Activated T-helper 17 cell treated with anti-CD3 and anti-CD28 coated beads, Interleukin-2, amount 50 U/mL, for 72 hours (primary cell): Measurements from ENCODE around the gene ZNRD2. TPM values are rescaled to one million over a fixed set of nuclear protein-coding genes. Genes with fewer than 3 reads are reported as not detected.

Experiments
- ATAC-seq: fragments of 150-1000 bp; cut with Tn5 transposase; replicated peaks from 2 replicates; pipeline ENCODE4 v1.10.0; 2021; ENCODE audit warnings: mild to moderate bottlenecking, moderate library complexity
- H3K27ac Mint-ChIP-seq: one replicate; pipeline ENCODE4 v1.8.0; 2022; ENCODE audit warnings: mixed read lengths
- H3K27me3 Mint-ChIP-seq: one replicate; pipeline ENCODE4 v1.8.0; 2022; ENCODE audit warnings: mixed read lengths
- H3K36me3 Mint-ChIP-seq: one replicate; pipeline ENCODE4 v1.8.0; 2022; ENCODE audit warnings: low read depth, mild to moderate bottlenecking, mixed read lengths
- H3K4me1 Mint-ChIP-seq: one replicate; pipeline ENCODE4 v1.8.0; 2022; ENCODE audit warnings: mixed read lengths
- H3K4me3 Mint-ChIP-seq: one replicate; pipeline ENCODE4 v1.8.0; 2022; ENCODE audit warnings: mild to moderate bottlenecking, mixed read lengths
- H3K9me3 Mint-ChIP-seq: one replicate; pipeline ENCODE4 v1.8.0; 2022; ENCODE audit warnings: mixed read lengths
- total RNA-seq, 2 donors: library from RNA; stranded (reverse); gene quantifications; one replicate each; pipeline ENCODE4 v1.2.3, GENCODE V29; 2022

Gene ZNRD2
- total RNA-seq, 2 donors from 2014 or later: 30.3 to 49.4 TPM

- H3K27ac Mint-ChIP-seq: no peak overlapping the region
Measured at GRCh38 chr11:65580031-65580692, 9.9 kb downstream of the ZNRD2 start.

GRCh38 chr11:65580756-65581155, 10.5 kb downstream of the ZNRD2 start:
- Mint-ChIP-seq H3K4me3 (no peak overlapping the region), H3K27me3 (no peaks in the 10 kb centered on the region), H3K4me1 (peaks cover 9% of the 10 kb centered on the region), H3K9me3 (no peaks in the 10 kb centered on the region), H3K36me3 (peaks cover 89% of the 10 kb centered on the region), H3K27ac (no peak overlapping the region)
- no peak for ATAC-seq

More at GRCh38 chr11:65580031-65580692, 9.9 kb downstream of the ZNRD2 start:
- no peak overlapping the region for H3K4me3 Mint-ChIP-seq
- no peaks in the 10 kb centered on the region for H3K9me3 Mint-ChIP-seq
- no peak for ATAC-seq
- no peaks in the 10 kb centered on the region for H3K27me3 Mint-ChIP-seq
- peaks cover 90% of the 10 kb centered on the region for H3K36me3 Mint-ChIP-seq
- H3K4me1 Mint-ChIP-seq: peaks cover 13% of the 10 kb centered on the region

GRCh38 chr11:65581928-65582327, 11.7 kb downstream of the ZNRD2 start:
- no peak for ATAC-seq
- Mint-ChIP-seq H3K9me3 (no peaks in the 10 kb centered on the region), H3K4me3 (no peak overlapping the region), H3K27ac (peak overlapping the region; percentile 82), H3K27me3 (no peaks in the 10 kb centered on the region), H3K4me1 (peaks cover 17% of the 10 kb centered on the region), H3K36me3 (peaks cover 93% of the 10 kb centered on the region)

GRCh38 chr11:65583589-65583988, 13.3 kb downstream of the ZNRD2 start:
- no peak for ATAC-seq
- Mint-ChIP-seq H3K9me3 (no peaks in the 10 kb centered on the region), H3K27ac (peak overlapping the region; percentile 82), H3K36me3 (peaks cover 93% of the 10 kb centered on the region), H3K4me1 (peaks cover 22% of the 10 kb centered on the region), H3K4me3 (no peak overlapping the region), H3K27me3 (no peaks in the 10 kb centered on the region)

DNA sequence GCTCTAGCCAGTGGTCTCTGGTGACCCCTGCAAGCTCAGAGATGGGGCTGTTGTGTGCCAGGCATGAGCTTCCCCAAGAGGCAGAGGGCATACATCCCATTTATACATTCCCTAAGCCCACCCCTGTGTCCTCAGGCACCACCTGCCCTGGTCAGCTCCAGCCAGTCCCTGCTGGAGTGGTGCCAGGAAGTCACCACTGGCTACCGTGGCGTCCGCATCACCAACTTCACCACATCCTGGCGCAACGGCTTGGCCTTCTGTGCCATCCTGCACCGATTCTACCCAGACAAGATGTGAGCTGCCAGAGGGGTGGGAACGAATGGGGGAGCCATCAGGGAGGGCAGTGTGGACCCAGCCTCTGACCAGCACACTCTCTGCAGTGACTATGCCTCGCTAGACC, 13.8 kb downstream of the ZNRD2 start:
- Mint-ChIP-seq H3K36me3 (peaks cover 93% of the 10 kb centered on the region), H3K27me3 (no peaks in the 10 kb centered on the region), H3K4me3 (no peak overlapping the region), H3K9me3 (no peaks in the 10 kb centered on the region), H3K4me1 (peaks cover 21% of the 10 kb centered on the region), H3K27ac (peak overlapping the region; percentile 65)
- no peak for ATAC-seq

DNA sequence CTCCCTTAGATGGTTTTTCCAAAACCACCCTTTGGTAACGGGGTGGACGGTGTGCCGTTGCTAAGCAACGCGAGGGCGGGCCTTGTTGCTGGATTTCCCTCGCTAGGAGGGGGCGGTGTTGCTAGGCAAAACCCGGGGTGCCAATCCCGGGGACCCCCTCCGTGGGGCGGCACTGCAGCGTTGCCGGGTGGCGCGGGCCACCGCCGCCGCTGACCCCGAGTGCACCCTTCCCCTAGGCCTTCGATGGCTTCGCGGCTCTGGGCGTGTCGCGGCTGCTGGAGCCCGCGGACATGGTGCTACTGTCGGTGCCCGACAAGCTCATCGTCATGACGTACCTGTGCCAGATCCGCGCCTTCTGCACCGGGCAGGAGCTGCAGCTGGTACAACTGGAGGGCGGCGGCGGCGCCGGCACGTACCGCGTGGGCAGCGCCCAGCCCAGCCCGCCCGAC, 14.5 kb downstream of the ZNRD2 start:
- H3K27ac Mint-ChIP-seq: no peak overlapping the region
- H3K27me3 Mint-ChIP-seq: no peaks in the 10 kb centered on the region
- H3K4me3 Mint-ChIP-seq: no peak overlapping the region
- H3K4me1 Mint-ChIP-seq: peaks cover 21% of the 10 kb centered on the region
- ATAC-seq: no peak
- H3K36me3 Mint-ChIP-seq: peaks cover 91% of the 10 kb centered on the region
- no peaks in the 10 kb centered on the region for H3K9me3 Mint-ChIP-seq

GRCh38 chr11:65585396-65586246, 15.3 kb downstream of the ZNRD2 start:
- peak overlapping the region; percentile 36 for H3K27ac Mint-ChIP-seq
- peaks cover 91% of the 10 kb centered on the region for H3K36me3 Mint-ChIP-seq
- ATAC-seq: no peak
- no peaks in the 10 kb centered on the region for H3K9me3 Mint-ChIP-seq
- H3K4me3 Mint-ChIP-seq: peak overlapping the region; percentile 86
- no peaks in the 10 kb centered on the region for H3K27me3 Mint-ChIP-seq
- H3K4me1 Mint-ChIP-seq: peaks cover 21% of the 10 kb centered on the region

DNA sequence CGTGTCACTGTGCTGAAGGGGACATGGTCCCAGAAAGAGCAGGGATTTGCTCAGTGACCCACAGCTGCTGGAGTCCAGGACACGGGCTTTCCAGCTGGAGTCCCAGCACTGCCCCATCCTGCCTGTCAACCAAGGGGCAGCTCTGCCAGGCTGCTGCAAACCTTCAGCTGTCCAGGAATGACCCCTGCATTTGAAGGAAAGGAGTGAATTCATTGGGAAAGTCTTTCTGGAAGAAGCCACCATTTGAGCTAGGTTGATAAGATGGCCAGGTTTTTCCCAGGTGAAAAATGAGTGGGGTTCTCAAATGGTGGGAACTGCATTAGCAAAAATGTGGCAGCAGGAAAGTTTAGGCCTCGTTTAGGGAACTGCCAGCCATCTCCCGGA, 16.0 kb downstream of the ZNRD2 start:
- Mint-ChIP-seq H3K27ac (peak overlapping the region; percentile 36), H3K36me3 (peaks cover 90% of the 10 kb centered on the region), H3K27me3 (no peaks in the 10 kb centered on the region), H3K9me3 (no peaks in the 10 kb centered on the region), H3K4me3 (peak overlapping the region; percentile 86), H3K4me1 (peaks cover 21% of the 10 kb centered on the region)
- no peak for ATAC-seq

DNA sequence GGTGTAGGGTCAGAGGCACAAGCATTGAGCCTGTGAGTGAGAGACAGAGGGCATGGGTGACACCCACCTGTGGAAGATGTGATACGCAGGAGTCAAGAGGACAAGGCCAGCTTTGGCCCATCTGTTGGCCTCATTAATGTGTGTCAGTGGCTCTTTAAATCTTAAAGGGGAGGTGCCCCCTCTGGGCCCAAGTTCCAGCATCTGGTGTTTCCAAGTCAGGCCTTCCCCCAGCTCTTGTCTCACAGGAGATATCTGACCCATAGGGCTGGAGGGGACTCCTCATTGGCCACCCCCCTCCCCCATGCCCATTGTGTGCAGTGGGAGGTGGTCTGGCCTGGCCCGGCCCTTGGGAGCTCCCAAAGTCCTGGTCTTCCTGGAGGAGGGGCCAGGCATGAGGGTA, 16.4 kb downstream of the ZNRD2 start:
- ATAC-seq: no peak
- H3K27me3 Mint-ChIP-seq: no peaks in the 10 kb centered on the region
- H3K4me3 Mint-ChIP-seq: peak overlapping the region; percentile 86
- no peaks in the 10 kb centered on the region for H3K9me3 Mint-ChIP-seq
- peaks cover 21% of the 10 kb centered on the region for H3K4me1 Mint-ChIP-seq
- H3K36me3 Mint-ChIP-seq: peaks cover 90% of the 10 kb centered on the region
- peak overlapping the region; percentile 36 for H3K27ac Mint-ChIP-seq

- peaks cover 80% of the 10 kb centered on the region for H3K36me3 Mint-ChIP-seq
Measured at GRCh38 chr11:65588199-65589054, 18.1 kb downstream of the ZNRD2 start.

DNA sequence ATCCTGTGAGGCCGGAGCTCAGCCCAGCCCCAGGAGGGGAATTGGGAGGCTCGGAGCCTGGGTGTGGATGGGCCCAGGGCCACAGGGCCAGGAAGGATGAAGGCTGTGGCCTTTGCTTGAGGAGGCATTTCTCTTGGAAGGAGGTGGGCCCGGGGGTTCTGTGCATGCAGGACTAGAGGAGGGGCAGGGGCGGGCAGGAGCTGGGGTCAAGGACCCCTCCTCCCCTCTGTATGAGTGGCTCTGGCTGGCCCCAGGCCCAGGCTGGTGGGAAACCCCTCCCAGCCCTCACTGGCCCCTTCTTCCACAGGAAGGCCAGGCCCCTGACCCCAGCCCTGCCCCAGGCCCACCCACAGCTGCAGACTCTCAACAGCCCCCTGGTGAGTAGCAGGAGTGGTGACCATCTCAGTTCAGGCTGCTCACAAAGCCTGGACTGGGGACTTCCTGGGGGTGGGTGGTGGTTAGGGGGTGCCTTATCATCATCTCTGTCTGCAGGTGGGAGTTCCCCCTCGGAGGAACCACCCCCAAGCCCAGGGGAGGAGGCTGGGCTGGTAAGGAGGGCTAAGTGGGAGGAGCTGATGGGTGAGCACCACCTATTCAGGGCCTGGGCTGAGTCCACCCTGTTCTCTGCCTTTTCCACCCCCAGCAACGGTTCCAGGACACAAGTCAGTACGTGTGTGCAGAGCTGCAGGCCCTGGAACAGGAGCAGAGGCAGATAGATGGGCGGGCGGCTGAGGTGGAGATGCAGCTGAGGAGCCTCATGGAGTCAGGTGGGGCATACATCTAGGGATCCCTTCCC, 19.4 kb downstream of the ZNRD2 start:
- ATAC-seq: no peak
- H3K27me3 Mint-ChIP-seq: no peaks in the 10 kb centered on the region
- H3K4me1 Mint-ChIP-seq: peaks cover 21% of the 10 kb centered on the region
- no peaks in the 10 kb centered on the region for H3K9me3 Mint-ChIP-seq
- H3K36me3 Mint-ChIP-seq: peaks cover 76% of the 10 kb centered on the region
- H3K27ac Mint-ChIP-seq: no peak overlapping the region
- peak overlapping the region; percentile 86 for H3K4me3 Mint-ChIP-seq

More at GRCh38 chr11:65588199-65589054, 18.1 kb downstream of the ZNRD2 start:
- Mint-ChIP-seq H3K9me3 (no peaks in the 10 kb centered on the region), H3K4me3 (peak overlapping the region; percentile 86), H3K27ac (peak overlapping the region; percentile 94), H3K27me3 (no peaks in the 10 kb centered on the region), H3K4me1 (peaks cover 21% of the 10 kb centered on the region)
- ATAC-seq: peak; percentile 91

- H3K27ac Mint-ChIP-seq: no peak overlapping the region
- H3K36me3 Mint-ChIP-seq: peaks cover 76% of the 10 kb centered on the region
- H3K4me1 Mint-ChIP-seq: peaks cover 26% of the 10 kb centered on the region
- no peaks in the 10 kb centered on the region for H3K9me3 Mint-ChIP-seq
- no peak for ATAC-seq
- H3K4me3 Mint-ChIP-seq: no peak overlapping the region
- H3K27me3 Mint-ChIP-seq: no peaks in the 10 kb centered on the region
Measured at GRCh38 chr11:65590240-65590738, 20.0 kb downstream of the ZNRD2 start.

DNA sequence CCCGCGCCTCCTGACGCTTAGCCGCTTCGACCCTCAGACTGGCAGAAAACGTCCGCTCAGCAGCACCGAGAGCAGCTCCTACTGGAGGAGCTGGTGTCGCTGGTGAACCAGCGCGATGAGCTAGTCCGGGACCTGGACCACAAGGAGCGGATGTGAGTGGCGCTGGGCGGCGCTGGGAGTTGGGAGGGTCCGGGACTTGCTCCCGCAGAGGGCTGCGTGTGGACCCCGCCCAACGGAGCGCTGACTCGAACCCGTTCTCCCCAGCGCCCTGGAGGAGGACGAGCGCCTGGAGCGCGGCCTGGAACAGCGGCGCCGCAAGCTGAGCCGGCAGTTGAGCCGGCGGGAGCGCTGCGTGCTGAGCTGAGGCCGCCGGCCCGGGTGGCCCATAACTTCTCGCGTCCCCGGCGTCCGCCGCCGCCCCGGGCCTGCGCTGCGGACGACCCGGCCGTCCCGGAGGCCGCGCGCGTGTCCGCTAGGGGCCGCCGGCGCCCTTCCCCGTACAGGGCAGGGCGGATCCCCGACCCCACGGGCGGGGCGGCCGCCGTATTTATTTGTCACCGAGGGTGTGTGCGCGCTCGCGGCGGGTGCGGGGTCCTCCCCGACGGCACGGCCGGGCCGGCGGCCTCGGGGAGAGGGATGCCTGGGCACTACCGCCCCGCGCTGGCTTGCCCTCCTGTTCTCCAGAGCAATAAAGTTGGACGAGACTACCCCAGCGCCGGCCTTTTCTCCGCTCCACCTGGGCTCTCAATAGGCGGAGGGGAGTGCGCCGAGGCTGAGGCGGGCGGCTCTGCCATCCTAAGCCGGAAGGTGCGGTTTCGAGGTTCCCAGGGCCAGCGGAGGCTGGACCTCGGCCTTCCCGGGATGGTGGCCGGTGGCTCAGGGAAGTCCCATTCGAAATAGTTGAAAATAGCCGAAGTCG, 21.9 kb downstream of the ZNRD2 start:
- Mint-ChIP-seq H3K27ac (no peak overlapping the region), H3K4me3 (no peak overlapping the region), H3K4me1 (peaks cover 22% of the 10 kb centered on the region), H3K36me3 (peaks cover 68% of the 10 kb centered on the region), H3K27me3 (no peaks in the 10 kb centered on the region), H3K9me3 (no peaks in the 10 kb centered on the region)
- ATAC-seq: no peak
